Ishikawa (cell line): Measurements from ENCODE around the gene ACSS2.

Source experiments
- TF ChIP-seq, protein P1 (sequence below): IDR thresholded peaks from 2 replicates; pipeline ENCODE4 v1.6.1; 2012
- TF ChIP-seq, protein P2 (sequence below): IDR thresholded peaks from 2 replicates; pipeline ENCODE4 v1.6.1; 2012

- TF ChIP-seq, protein P1, sequence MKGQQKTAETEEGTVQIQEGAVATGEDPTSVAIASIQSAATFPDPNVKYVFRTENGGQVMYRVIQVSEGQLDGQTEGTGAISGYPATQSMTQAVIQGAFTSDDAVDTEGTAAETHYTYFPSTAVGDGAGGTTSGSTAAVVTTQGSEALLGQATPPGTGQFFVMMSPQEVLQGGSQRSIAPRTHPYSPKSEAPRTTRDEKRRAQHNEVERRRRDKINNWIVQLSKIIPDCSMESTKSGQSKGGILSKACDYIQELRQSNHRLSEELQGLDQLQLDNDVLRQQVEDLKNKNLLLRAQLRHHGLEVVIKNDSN, result no peak
- TF ChIP-seq, protein P2, sequence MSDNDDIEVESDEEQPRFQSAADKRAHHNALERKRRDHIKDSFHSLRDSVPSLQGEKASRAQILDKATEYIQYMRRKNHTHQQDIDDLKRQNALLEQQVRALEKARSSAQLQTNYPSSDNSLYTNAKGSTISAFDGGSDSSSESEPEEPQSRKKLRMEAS, result 0 out of 2 replicates have a peak, but pooled peaks have one; percentile 0
These were observed at the start of gene ACSS2 for GRCh38 chr20:34876406-34877282.
